Measurements from ENCODE around the gene PALM3.

GRCh38 chr19:14093117-14093823 is 31.4 kb upstream of the PALM3 start:
- TF ChIP-seq EP300 (IDR thresholded peaks at IDR 0.05), result no peak
- TF ChIP-seq CTCF (IDR thresholded peaks at IDR 0.05), result no peak
- TF ChIP-seq POLR2A (IDR thresholded peaks at IDR 0.05; ENCODE audit: low read depth), result no peak
- TF ChIP-seq POLR2AphosphoS5 (IDR thresholded peaks at IDR 0.05), result no peak
